ENCODE results near the gene FGF11. TPM values are rescaled to one million over a fixed set of nuclear protein-coding genes. Genes with fewer than 3 reads are reported as not detected.

Gene FGF11
- total RNA-seq, 4 donors from 2014 or later, result 1.0 TPM; not detected in 3

DNA sequence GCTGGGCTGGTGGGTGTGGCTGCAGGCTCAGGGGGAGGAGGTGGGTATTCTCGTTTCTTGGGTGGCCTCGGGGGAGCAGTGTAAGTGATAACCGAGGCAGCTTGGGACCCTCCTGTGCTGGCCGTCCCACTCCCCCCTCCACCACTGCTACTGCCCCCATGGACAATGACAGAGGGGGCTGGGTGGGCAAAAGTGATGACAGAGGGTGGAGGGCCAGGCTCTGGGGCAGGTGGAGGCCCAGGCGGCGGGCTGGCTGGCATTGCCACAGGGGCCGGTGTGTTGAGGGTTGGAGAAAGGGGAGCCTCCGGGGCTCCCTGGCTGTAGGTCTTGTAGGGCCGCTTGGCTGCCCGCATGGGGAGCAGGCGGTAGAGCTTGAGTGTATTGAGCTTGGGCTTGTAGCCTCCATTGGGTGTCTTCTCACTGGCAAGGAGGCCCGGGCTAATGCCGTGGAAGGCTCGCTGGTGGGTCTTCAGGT is 24.1 kb downstream of the FGF11 start:
- Histone ChIP-seq H3K36me3 (peaks cover 0 to 33% (median 0%) of the 10 kb centered on the region in 3 donors), H3K4me1 (peaks cover 0 to 10% (median 2%) of the 10 kb centered on the region in 4 donors), H3K27ac (no peak overlapping the region), H3K9me3 (no peaks in the 10 kb centered on the region), H3K4me3 (no peak overlapping the region), H3K27me3 (no peaks in the 10 kb centered on the region)
- TF ChIP-seq POLR2A (IDR thresholded peaks at IDR 0.05), result no peak
- TF ChIP-seq, protein P1, sequence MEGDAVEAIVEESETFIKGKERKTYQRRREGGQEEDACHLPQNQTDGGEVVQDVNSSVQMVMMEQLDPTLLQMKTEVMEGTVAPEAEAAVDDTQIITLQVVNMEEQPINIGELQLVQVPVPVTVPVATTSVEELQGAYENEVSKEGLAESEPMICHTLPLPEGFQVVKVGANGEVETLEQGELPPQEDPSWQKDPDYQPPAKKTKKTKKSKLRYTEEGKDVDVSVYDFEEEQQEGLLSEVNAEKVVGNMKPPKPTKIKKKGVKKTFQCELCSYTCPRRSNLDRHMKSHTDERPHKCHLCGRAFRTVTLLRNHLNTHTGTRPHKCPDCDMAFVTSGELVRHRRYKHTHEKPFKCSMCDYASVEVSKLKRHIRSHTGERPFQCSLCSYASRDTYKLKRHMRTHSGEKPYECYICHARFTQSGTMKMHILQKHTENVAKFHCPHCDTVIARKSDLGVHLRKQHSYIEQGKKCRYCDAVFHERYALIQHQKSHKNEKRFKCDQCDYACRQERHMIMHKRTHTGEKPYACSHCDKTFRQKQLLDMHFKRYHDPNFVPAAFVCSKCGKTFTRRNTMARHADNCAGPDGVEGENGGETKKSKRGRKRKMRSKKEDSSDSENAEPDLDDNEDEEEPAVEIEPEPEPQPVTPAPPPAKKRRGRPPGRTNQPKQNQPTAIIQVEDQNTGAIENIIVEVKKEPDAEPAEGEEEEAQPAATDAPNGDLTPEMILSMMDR (IDR thresholded peaks at IDR 0.05), result no peak
- DNase-seq, result no peak

DNA sequence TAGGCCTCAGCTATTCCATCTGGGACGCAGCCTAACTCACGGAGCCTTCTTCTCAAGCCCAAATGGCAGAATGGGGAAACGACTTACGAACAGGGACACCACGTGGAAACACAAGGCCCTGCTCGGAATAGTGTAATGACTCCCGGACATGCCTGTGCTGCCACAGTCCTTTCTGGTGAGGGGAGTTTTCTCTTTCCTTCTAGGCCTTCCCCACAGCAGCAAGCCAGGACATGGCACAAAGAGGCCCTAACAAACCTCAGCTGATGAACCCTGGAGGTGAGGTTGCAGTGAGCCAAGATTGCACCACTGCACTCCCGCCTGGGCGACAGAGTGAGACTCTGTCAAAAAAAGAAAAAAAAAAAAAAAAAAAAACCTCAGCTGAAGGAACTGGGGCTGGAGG is 24.8 kb downstream of the FGF11 start:
- H3K27ac ChIP-seq, result no peak overlapping the region
- no peaks in the 10 kb centered on the region for H3K27me3 ChIP-seq
- DNase-seq, result no peak
- H3K4me1 ChIP-seq, result peaks cover 0 to 10% (median 2%) of the 10 kb centered on the region in 4 donors
- peaks cover 0 to 33% (median 0%) of the 10 kb centered on the region in 3 donors for H3K36me3 ChIP-seq
- no peak overlapping the region for H3K4me3 ChIP-seq
- TF ChIP-seq, protein P1 (IDR thresholded peaks at IDR 0.05), result no peak
- no peak for TF ChIP-seq POLR2A (IDR thresholded peaks at IDR 0.05)
- no peaks in the 10 kb centered on the region for H3K9me3 ChIP-seq

DNA sequence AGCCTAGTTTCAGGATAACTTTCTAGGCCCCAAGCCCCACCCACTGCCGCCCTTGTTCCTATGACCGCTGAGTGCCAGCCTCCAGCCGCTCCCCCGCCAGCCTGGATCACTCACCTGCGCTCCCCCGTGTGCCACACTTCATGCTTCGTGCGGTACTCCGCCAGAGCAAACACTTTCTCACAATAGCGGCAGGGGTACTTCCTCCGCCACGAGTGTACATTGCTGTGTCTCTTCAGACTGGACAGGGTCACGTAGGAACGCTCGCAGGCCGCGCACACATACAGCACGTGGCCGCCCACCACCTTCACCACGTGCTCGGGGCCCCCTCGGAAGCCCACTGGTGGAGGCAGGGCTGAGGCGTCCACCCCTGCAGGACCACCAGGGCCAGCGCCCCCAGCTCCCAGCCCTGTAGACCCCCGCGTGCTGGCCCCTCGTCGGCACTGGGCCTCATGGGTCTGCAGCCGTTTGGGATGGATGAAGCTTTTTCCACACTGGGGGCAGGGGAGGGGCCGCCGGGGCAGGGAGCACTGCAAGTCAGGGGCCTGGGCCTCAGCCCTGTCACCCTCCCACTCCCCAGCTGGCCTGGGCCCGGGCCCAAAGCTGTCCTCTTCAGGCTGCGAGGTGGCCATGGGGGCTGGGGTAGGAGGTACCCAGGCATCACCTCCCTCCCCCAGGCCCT is 26.4 kb downstream of the FGF11 start:
- H3K4me1 ChIP-seq, result peaks cover 0 to 18% (median 2%) of the 10 kb centered on the region in 4 donors
- no peak overlapping the region for H3K4me3 ChIP-seq
- no peaks in the 10 kb centered on the region for H3K27me3 ChIP-seq
- H3K27ac ChIP-seq, result peak overlapping the region in 1 of 4 donors; percentile 55
- peaks cover 0 to 33% (median 0%) of the 10 kb centered on the region in 3 donors for H3K36me3 ChIP-seq
- no peaks in the 10 kb centered on the region for H3K9me3 ChIP-seq
- TF ChIP-seq, protein P1 (IDR thresholded peaks at IDR 0.05), result no peak
- no peak for TF ChIP-seq POLR2A (IDR thresholded peaks at IDR 0.05)
- no peak for DNase-seq

DNA sequence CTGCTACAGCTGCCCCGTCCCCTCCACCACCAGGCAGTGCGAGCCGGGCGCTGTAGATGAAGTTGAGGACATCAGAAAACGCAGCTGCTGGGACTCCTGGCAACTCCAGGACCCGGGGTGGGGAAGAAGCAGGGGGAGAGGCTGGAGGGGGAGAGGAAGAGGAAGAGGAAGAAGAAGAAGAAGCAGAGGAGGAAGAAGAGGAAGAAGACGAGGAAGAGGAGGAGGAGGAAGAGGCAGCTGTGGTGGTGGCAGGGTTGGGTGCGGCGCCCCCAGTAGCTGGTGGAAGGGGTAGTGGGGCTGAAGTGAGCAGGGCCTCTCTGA is 27.0 kb downstream of the FGF11 start:
- H3K4me3 ChIP-seq, result no peak overlapping the region
- no peak for DNase-seq
- H3K4me1 ChIP-seq, result peaks cover 0 to 18% (median 2%) of the 10 kb centered on the region in 4 donors
- no peaks in the 10 kb centered on the region for H3K9me3 ChIP-seq
- H3K36me3 ChIP-seq, result peaks cover 0 to 33% (median 0%) of the 10 kb centered on the region in 3 donors
- TF ChIP-seq, protein P1 (IDR thresholded peaks at IDR 0.05), result no peak
- TF ChIP-seq POLR2A (IDR thresholded peaks at IDR 0.05), result no peak
- H3K27ac ChIP-seq, result peak overlapping the region in 2 of 4 donors; percentile 20 to 55
- H3K27me3 ChIP-seq, result no peaks in the 10 kb centered on the region

DNA sequence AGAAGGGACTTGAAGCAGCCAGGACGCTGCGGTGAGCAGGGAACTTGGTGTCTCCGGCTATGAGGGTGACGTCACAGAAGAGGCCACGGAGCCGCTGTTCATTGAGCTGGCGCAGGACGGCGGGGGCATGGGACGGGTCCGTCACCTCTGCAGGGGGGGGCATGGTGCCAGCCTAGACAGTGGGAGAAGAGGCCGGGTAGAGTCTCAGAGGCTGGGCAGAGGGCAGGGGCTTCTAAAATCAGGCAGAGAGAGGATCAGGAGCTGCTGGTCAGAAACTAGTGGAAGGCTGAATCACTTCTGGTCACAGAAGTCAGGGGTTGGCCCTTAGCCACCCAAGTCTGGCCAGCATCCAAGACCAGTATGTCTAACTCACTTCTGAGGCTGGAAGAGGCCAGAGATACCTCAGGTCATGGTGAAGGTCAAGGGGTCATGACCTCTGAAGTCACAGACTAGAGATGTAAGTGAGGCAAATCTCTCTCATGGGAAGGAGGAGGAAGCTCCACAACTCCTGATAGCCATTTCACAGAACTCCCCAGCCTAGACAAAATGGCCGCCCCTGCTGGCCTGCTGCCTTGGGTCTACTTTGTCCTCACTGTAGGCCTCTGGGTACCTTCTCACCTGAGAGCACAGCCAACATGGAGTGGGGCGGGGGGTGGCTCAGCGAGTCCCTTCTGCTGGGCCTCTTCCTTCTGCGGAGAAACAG is 27.5 kb downstream of the FGF11 start:
- Histone ChIP-seq H3K36me3 (peaks cover 0 to 33% (median 0%) of the 10 kb centered on the region in 3 donors), H3K27ac (peak overlapping the region in 3 of 4 donors; percentile 17 to 55 (median 20)), H3K9me3 (no peaks in the 10 kb centered on the region), H3K27me3 (no peaks in the 10 kb centered on the region), H3K4me3 (no peak overlapping the region), H3K4me1 (peaks cover 0 to 21% (median 2%) of the 10 kb centered on the region in 4 donors)
- no peak for DNase-seq
- TF ChIP-seq, protein P1 (IDR thresholded peaks at IDR 0.05), result no peak
- TF ChIP-seq POLR2A (IDR thresholded peaks at IDR 0.05), result no peak
